Lung (tissue), 12 donors: ENCODE results near the gene PCBD1. TPM values are rescaled to one million over a fixed set of nuclear protein-coding genes. Genes with fewer than 3 reads are reported as not detected.

Experiments used
- ATAC-seq: fragments of 200-7000 bp; cut with Tn5 transposase; one replicate; pipeline ENCODE4 v1.9.1; 2020; ENCODE audit warnings: moderate number of reproducible peaks; ENCODE audit not compliant: insufficient read depth, low FRiP score
- DNase-seq, 3 donors: peaks; one replicate each; pipeline ENCODE4 v3.0.0-alpha.2; 2013 to 2017
- H3K27ac ChIP-seq, 2 donors: one replicate each; pipeline ENCODE4 v1.5.1; 2013; ENCODE audit warnings: mild to moderate bottlenecking in 2 of 2, moderate library complexity in 2 of 2, control low read depth in 1 of 2, inconsistent platforms in 1 of 2, low read depth in 1 of 2, low read length in 1 of 2
- H3K27me3 ChIP-seq, 3 donors: one replicate each; pipeline ENCODE4 v1.5.1; 2013; ENCODE audit warnings: low read length in 2 of 3; ENCODE audit not compliant: control insufficient read depth in 3 of 3, insufficient read depth in 3 of 3
- H3K36me3 ChIP-seq, 4 donors: one replicate each; pipeline ENCODE4 v1.5.1; 2013; ENCODE audit warnings: low read length in 4 of 4, mild to moderate bottlenecking in 1 of 4, moderate library complexity in 1 of 4; ENCODE audit not compliant: control insufficient read depth in 4 of 4, insufficient read depth in 4 of 4
- H3K4me1 ChIP-seq, 5 donors: one replicate each; pipeline ENCODE4 v1.5.1; 2013; ENCODE audit warnings: low read length in 5 of 5, mild to moderate bottlenecking in 2 of 5, moderate library complexity in 1 of 5; ENCODE audit not compliant: control insufficient read depth in 5 of 5, insufficient read depth in 5 of 5
- H3K4me3 ChIP-seq: one replicate; pipeline ENCODE4 v1.5.1; 2013; ENCODE audit warnings: mild to moderate bottlenecking, control low read depth, moderate library complexity
- H3K9ac ChIP-seq, 2 donors: one replicate each; pipeline ENCODE4 v1.5.1; 2013; ENCODE audit warnings: low read length in 2 of 2, control low read depth in 1 of 2; ENCODE audit not compliant: insufficient read depth in 1 of 2
- H3K9me3 ChIP-seq, 4 donors: one replicate each; pipeline ENCODE4 v1.5.1; 2013; ENCODE audit warnings: low read length in 3 of 4, mild to moderate bottlenecking in 1 of 4, moderate library complexity in 1 of 4; ENCODE audit not compliant: control insufficient read depth in 4 of 4, insufficient read depth in 3 of 4
- CTCF ChIP-seq: IDR thresholded peaks from 2 replicates; pipeline ENCODE4 v1.5.1; 2012; ENCODE audit warnings: mild to moderate bottlenecking; ENCODE audit errors: control extremely low read depth, extremely low read depth
- WGBS, 2 donors: extraction: QIAGEN DNeasy Blood & Tissue Kit; methylation state at CpG; one replicate each; pipeline ENCODE4 v1.1.7; 2013; 5-methylcytosine and 5-hydroxymethylcytosine counted together
- polyA plus RNA-seq, 2 donors: library from polyadenylated mRNA; stranded (reverse); fragments of 200-250 nt; gene quantifications; one replicate each; pipeline ENCODE4 v1.2.1, GENCODE V29; 2013
- total RNA-seq, 2 donors: library from RNA; depleted of rRNA in 1 of 2; stranded (reverse); fragments of >200 nt in 1 of 2; gene quantifications; one replicate each; pipeline ENCODE4 v1.2.1, GENCODE V29; 2014 to 2021
- donor health status: control.
- donor health status: control.
- donor health status: Bipolar disorder and iron deficiency.
- donor health status: healthy.
- donor health status: DM: yes; HTN: yes; CAD: no.

The PCBD1 gene
- total and polyA plus RNA-seq, 4 donors, result 62.5 to 152 (median 86.0) TPM

- Histone ChIP-seq H3K9me3 (no peaks in the 10 kb centered on the region), H3K4me3 (no peak overlapping the region), H3K4me1 (peaks cover 0 to 17% (median 4%) of the 10 kb centered on the region in 5 donors), H3K9ac (no peak overlapping the region), H3K27ac (no peak overlapping the region), H3K27me3 (no peaks in the 10 kb centered on the region), H3K36me3 (no peaks in the 10 kb centered on the region)
- WGBS, 2 donors, result 90 to 96% methylated on average over 4 of the region's 4 CpGs
- no peak for DNase-seq
- ATAC-seq, result no peak
- TF ChIP-seq CTCF, result no peak
These were observed 23.0 kb upstream of the PCBD1 start for GRCh38 chr10:70911386-70911785.

DNA sequence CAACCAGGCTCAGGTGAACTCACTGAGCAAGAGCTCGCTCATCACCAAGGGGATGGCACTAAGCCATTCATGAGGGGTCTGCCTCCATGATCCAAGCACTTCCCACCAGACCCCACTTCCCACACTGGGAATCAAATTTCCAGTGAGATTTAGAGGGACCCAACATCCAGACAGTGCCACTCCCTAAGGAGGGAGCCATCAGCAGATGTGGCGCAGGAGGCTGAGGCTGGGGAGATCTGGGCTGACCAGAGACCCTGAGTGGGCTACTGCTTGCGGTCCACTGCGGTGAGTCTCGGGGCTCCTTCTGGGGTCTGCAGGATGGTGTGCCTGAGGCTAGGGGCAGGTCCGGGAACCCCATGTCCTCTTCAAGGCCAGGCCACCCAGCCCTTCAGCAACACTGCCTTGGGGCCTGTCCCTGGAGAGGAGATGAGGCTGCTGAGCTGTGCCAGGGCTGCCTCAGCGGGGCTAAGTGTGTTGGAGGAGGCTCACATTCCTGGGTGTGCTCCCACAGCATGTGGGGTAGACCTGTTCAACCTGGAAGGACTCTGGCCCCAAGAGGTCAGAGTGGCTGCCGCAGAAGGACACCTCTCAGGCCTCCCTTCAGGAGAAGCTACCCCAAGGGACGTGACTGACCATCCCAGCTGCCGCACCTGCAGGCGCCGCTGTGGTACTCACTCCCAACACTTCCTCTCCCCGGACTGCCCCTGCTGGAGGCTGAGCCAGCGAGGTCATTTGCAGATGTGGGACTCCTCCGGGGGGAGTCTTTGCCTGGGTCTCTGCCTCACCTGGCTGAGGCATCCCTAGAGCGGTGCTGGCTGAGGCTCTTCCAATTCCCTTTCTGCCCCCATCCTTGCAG, 22.3 kb upstream of the PCBD1 start:
- 91 to 97% methylated on average over 16 of the region's 16 CpGs for WGBS, 2 donors
- Histone ChIP-seq H3K27ac (no peak overlapping the region), H3K4me1 (peaks cover 0 to 17% (median 4%) of the 10 kb centered on the region in 5 donors), H3K4me3 (no peak overlapping the region), H3K27me3 (no peaks in the 10 kb centered on the region), H3K36me3 (no peaks in the 10 kb centered on the region), H3K9me3 (no peaks in the 10 kb centered on the region), H3K9ac (no peak overlapping the region)
- no peak for DNase-seq
- TF ChIP-seq CTCF, result no peak
- ATAC-seq, result no peak

DNA sequence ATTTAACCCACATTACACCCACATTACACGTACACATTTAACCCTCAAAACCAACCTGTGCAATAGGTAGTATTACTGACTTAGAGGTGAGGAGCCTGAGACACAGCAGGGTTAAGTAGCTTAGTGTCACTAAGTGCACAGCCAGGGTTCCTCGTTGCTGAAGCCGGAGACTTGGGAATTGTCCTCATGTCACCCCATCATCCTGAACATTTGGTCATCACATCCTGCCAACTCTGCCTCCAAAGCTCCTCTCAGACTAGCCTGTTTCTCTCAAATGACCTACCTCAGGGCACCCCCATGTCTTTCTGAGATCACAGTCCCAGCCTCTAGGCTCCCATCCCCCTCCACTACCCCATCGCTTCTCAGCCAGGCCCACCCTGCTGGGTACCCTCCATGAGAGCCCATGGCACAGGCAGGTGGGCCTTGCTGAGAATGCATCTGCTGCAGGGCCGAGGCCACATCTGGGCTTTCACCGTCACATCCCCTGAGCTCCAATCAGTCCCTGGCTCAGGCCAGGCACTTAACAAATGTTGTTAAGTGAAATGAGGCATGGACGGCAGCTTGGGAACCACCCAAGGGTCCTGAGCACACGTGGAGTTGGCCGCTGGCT, 21.1 kb upstream of the PCBD1 start:
- Histone ChIP-seq H3K27ac (no peak overlapping the region), H3K36me3 (no peaks in the 10 kb centered on the region), H3K9me3 (no peaks in the 10 kb centered on the region), H3K4me1 (peaks cover 0 to 17% (median 4%) of the 10 kb centered on the region in 5 donors), H3K27me3 (no peaks in the 10 kb centered on the region), H3K4me3 (no peak overlapping the region), H3K9ac (no peak overlapping the region)
- WGBS, 2 donors, result 89 to 91% methylated on average over 9 of the region's 9 CpGs
- no peak for TF ChIP-seq CTCF
- ATAC-seq (no peak), DNase-seq (no peak)
